ENCODE results near the gene FMO1.

FMO1 gene

GRCh38 chr1:171245458-171246064, 2.7 kb upstream of the FMO1 start:
- no peak for DNase-seq (ENCODE audit: insufficient read length)
- no peak for TF ChIP-seq POLR2AphosphoS5 (IDR thresholded peaks at IDR 0.05; ENCODE audit: low read depth, low read length)
- TF ChIP-seq POLR2A (IDR thresholded peaks at IDR 0.05; ENCODE audit: low read depth, low read length) = no peak
- no peak for TF ChIP-seq TAF1 (IDR thresholded peaks at IDR 0.05; ENCODE audit: borderline replicate concordance, low read depth, low read length)
- FAIRE-seq = peak; percentile 30

DNA sequence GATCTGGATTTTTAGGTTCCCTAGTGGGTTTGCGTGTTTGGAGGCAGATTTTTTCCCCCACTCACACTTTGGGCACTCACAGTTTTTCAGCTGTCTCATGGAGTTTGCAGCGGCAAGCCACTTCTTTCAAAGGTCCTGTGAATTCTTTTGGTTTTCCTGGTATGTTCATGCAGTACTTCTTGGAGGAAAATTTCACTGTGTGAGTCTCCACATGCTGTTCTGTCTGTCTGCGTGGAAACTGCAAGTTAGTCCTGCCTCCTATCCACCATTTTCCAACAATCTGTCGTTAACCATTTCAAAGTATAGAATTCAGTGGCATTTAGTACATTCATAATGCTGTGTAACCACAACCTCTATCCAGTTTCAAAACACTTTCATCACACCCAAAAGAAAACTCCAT, 793 bp upstream of the FMO1 start:
- DNase-seq (ENCODE audit: insufficient read length) = no peak
- FAIRE-seq = no peak
- no peak for TF ChIP-seq TAF1 (IDR thresholded peaks at IDR 0.05; ENCODE audit: borderline replicate concordance, low read depth, low read length)
- no peak for TF ChIP-seq POLR2AphosphoS5 (IDR thresholded peaks at IDR 0.05; ENCODE audit: low read depth, low read length)
- TF ChIP-seq POLR2A (IDR thresholded peaks at IDR 0.05; ENCODE audit: low read depth, low read length) = no peak

GRCh38 chr1:171248841-171249240, 547 bp downstream of the FMO1 start:
- DNase-seq (ENCODE audit: insufficient read length) (no peak), FAIRE-seq (no peak)
- TF ChIP-seq TAF1 (IDR thresholded peaks at IDR 0.05; ENCODE audit: borderline replicate concordance, low read depth, low read length) = no peak
- no peak for TF ChIP-seq POLR2A (IDR thresholded peaks at IDR 0.05; ENCODE audit: low read depth, low read length)
- TF ChIP-seq POLR2AphosphoS5 (IDR thresholded peaks at IDR 0.05; ENCODE audit: low read depth, low read length) = no peak

DNA sequence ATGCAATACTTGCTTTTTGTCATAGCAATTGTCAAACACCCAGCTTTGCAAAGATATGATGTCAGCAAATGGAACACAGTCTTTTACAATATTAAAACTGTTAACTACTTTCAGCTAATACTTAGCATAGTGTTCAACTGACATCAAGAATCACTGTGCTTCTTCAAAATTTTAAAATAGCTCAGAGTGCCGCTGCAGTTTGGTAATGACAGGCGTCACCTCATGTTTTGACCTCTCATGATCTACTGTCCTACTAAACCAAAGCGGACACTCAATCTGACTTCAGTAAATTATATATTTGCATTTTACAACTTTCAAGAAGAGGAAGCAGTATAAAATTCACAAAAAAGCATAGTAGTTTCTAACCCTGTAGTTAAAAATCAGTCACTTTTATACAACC, 2.0 kb downstream of the FMO1 start:
- TF ChIP-seq POLR2A (IDR thresholded peaks at IDR 0.05; ENCODE audit: low read depth, low read length) (no peak), POLR2AphosphoS5 (IDR thresholded peaks at IDR 0.05; ENCODE audit: low read depth, low read length) (no peak), TAF1 (IDR thresholded peaks at IDR 0.05; ENCODE audit: borderline replicate concordance, low read depth, low read length) (no peak)
- FAIRE-seq (no peak), DNase-seq (ENCODE audit: insufficient read length) (no peak)

DNA sequence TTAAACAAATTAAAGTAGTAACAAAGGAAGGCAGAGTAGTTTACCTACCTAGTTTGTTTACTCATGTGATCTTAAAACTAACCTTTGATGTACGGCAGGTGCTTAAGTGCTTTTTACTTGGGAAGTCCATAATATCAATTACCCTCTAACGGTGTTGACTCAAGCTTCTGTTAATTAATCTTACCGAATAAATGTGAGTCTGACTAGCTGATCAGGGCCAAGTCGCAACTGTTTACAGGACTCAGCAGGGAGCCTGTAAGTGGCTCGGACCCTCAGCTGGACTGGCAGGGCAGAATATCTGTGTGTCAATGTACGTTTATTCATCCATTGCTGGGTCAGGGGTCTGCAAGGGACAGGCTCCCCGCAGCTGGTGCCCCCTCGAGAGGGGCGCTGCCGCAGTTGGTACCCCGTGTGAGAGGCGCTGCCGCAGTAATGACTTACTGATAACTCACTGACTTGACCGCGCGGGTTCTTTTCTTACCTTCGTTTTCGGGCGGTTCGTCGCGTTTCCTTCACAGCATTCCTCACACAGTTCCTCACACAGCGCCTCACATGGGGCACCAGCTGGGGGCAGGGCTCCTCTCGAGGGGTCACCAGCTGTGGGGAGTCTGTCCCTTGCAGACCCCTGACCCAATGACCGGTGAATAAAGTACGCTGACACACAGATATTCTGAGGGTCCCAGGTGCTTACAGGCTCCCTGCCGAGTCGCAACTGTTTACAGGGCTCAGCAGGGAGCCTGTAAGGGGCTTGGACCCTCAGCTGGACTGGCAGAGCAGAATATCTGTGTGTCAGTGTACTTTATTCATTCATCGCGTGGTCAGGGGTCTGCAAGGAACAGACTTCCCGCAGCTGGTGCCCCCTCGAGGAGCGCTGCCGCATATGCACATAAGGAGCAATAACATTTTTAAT, 3.0 kb downstream of the FMO1 start:
- FAIRE-seq = no peak

GRCh38 chr1:171251952-171252300, 3.6 kb downstream of the FMO1 start:
- no peak for FAIRE-seq
- DNase-seq (ENCODE audit: insufficient read length) = no peak
- no peak for TF ChIP-seq POLR2AphosphoS5 (IDR thresholded peaks at IDR 0.05; ENCODE audit: low read depth, low read length)
- TF ChIP-seq POLR2A (IDR thresholded peaks at IDR 0.05; ENCODE audit: low read depth, low read length) = no peak
- TF ChIP-seq TAF1 (IDR thresholded peaks at IDR 0.05; ENCODE audit: borderline replicate concordance, low read depth, low read length) = no peak

More for the DNA sequence above, 3.0 kb downstream of the FMO1 start:
- TF ChIP-seq POLR2AphosphoS5 (IDR thresholded peaks at IDR 0.05; ENCODE audit: low read depth, low read length) (no peak), TAF1 (IDR thresholded peaks at IDR 0.05; ENCODE audit: borderline replicate concordance, low read depth, low read length) (no peak), POLR2A (IDR thresholded peaks at IDR 0.05; ENCODE audit: low read depth, low read length) (no peak)
- DNase-seq (ENCODE audit: insufficient read length) = no peak

- DNase-seq (ENCODE audit: insufficient read length) = peak; percentile 23
- FAIRE-seq = no peak
- TF ChIP-seq POLR2AphosphoS5 (IDR thresholded peaks at IDR 0.05; ENCODE audit: low read depth, low read length) (no peak), POLR2A (IDR thresholded peaks at IDR 0.05; ENCODE audit: low read depth, low read length) (no peak), TAF1 (IDR thresholded peaks at IDR 0.05; ENCODE audit: borderline replicate concordance, low read depth, low read length) (no peak)
Measured at GRCh38 chr1:171252482-171252881, 4.2 kb downstream of the FMO1 start.

GRCh38 chr1:171254859-171255258, 6.6 kb downstream of the FMO1 start:
- TF ChIP-seq TAF1 (IDR thresholded peaks at IDR 0.05; ENCODE audit: borderline replicate concordance, low read depth, low read length) (no peak), POLR2AphosphoS5 (IDR thresholded peaks at IDR 0.05; ENCODE audit: low read depth, low read length) (no peak), POLR2A (IDR thresholded peaks at IDR 0.05; ENCODE audit: low read depth, low read length) (no peak)
- no peak for FAIRE-seq

DNA sequence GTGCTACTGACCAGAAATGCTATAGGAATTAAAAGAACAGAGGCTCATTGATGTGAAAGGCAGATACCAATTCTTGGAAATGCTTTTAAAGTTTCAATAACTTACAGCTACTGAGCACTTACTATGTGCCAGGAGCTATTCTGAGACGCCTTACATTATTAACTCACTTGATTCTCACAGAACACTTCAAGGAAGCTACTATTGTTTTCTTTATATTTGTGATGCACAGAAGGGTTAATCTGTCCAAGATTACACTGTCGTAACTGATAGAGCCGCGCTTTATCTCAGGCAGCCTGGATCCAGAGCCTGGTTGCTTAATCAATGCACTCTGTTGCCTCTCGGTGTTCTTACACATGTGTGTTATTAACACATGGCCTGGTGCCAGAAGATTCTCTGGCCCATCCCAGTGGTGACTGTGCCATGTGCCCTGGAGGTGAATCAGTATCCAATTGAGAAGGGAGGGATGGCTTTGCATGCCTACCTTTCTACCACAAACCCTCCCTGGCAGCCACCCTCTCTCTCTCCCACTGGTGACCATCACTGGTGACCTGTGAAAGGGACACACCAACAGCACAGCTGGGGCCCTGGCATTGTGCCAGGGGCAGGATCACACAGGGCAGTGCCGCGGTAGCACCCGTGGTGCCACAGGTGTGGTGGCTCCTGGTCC, 8.8 kb downstream of the FMO1 start:
- no peak for FAIRE-seq
- TF ChIP-seq POLR2AphosphoS5 (IDR thresholded peaks at IDR 0.05; ENCODE audit: low read depth, low read length) (no peak), TAF1 (IDR thresholded peaks at IDR 0.05; ENCODE audit: borderline replicate concordance, low read depth, low read length) (no peak), POLR2A (IDR thresholded peaks at IDR 0.05; ENCODE audit: low read depth, low read length) (no peak)
- no peak for DNase-seq (ENCODE audit: insufficient read length)

More at GRCh38 chr1:171254859-171255258, 6.6 kb downstream of the FMO1 start:
- DNase-seq (ENCODE audit: insufficient read length) = no peak

GRCh38 chr1:171257607-171258076, 9.3 kb downstream of the FMO1 start:
- FAIRE-seq (no peak), DNase-seq (ENCODE audit: insufficient read length) (no peak)
- TF ChIP-seq TAF1 (IDR thresholded peaks at IDR 0.05; ENCODE audit: borderline replicate concordance, low read depth, low read length) (no peak), POLR2AphosphoS5 (IDR thresholded peaks at IDR 0.05; ENCODE audit: low read depth, low read length) (no peak), POLR2A (IDR thresholded peaks at IDR 0.05; ENCODE audit: low read depth, low read length) (no peak)

- no peak for FAIRE-seq
- no peak for DNase-seq (ENCODE audit: insufficient read length)
Measured at GRCh38 chr1:171258429-171258828, 10.1 kb downstream of the FMO1 start.

More at GRCh38 chr1:171258429-171258828, 10.1 kb downstream of the FMO1 start:
- TF ChIP-seq TAF1 (IDR thresholded peaks at IDR 0.05; ENCODE audit: borderline replicate concordance, low read depth, low read length) (no peak), POLR2A (IDR thresholded peaks at IDR 0.05; ENCODE audit: low read depth, low read length) (no peak), POLR2AphosphoS5 (IDR thresholded peaks at IDR 0.05; ENCODE audit: low read depth, low read length) (no peak)
